ENCODE data around the gene RNF144A.

The RNF144A gene

DNA sequence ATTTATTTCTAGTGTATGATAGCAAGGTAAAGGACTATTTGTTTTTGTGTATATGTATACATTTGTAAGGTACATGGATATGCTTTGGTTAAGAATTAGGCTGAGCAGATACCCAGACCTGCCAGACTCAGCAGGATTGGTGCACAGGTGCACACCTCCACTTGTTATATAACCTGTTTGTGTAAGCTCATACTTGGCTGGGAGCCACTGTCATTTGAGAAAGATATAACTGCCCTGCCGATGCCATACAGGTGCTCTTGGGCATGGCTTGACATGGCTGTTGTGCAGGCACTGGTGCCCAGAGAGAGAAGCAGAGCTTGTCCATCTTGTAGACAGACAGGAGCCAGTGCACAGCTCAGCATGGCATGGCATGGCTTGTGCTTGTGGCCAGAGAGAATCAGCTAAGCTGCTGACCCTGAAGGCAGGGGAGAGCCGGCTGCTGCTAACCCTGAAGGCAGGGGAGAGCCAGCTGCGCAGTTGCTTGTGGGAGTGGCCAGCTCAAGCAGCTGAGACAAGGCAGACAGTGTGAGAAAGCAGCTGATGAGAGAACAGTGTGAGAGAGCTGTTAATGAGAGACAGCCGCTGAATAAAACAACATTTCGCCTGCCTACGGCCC lies 136.5 kb downstream of the RNF144A start:
- no peak overlapping the region for H3K4me3 ChIP-seq (ENCODE audit: low read depth, low read length)
- TF ChIP-seq, protein P1, sequence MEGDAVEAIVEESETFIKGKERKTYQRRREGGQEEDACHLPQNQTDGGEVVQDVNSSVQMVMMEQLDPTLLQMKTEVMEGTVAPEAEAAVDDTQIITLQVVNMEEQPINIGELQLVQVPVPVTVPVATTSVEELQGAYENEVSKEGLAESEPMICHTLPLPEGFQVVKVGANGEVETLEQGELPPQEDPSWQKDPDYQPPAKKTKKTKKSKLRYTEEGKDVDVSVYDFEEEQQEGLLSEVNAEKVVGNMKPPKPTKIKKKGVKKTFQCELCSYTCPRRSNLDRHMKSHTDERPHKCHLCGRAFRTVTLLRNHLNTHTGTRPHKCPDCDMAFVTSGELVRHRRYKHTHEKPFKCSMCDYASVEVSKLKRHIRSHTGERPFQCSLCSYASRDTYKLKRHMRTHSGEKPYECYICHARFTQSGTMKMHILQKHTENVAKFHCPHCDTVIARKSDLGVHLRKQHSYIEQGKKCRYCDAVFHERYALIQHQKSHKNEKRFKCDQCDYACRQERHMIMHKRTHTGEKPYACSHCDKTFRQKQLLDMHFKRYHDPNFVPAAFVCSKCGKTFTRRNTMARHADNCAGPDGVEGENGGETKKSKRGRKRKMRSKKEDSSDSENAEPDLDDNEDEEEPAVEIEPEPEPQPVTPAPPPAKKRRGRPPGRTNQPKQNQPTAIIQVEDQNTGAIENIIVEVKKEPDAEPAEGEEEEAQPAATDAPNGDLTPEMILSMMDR (IDR thresholded peaks at IDR 0.05; ENCODE audit: insufficient read depth, low read depth, low read length, missing control alignments) = no peak
- no peak for DNase-seq (ENCODE audit: low read depth)

DNA sequence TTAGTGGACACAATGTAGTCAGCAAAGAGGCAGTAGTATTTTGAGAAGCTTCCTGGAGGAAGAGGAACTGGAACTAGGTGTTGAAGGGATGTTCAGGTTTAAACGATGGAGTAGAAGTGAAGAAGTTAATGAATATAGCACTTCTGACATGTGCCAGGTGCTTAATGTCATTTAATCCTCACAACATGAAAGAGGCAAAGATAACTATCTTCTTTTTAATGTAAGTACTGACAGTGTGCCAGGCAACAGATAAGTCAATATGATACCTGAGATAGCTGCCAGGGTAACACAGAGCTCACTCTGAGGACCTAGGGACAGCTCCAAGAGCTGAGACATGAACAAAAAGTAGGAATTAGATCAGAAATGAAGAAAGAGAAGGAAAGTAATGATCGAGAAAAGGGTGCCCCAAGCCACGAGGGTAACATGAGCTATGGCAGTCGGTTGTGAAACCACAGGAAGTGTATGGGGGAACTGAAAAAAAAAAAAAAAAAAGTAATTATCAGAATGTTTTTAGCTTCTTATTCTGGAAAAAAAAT lies 140.7 kb downstream of the RNF144A start:
- TF ChIP-seq, protein P1 (IDR thresholded peaks at IDR 0.05; ENCODE audit: insufficient read depth, low read depth, low read length, missing control alignments) = no peak
- DNase-seq (ENCODE audit: low read depth) = peak; percentile 21
- H3K4me3 ChIP-seq (ENCODE audit: low read depth, low read length) = no peak overlapping the region

DNA sequence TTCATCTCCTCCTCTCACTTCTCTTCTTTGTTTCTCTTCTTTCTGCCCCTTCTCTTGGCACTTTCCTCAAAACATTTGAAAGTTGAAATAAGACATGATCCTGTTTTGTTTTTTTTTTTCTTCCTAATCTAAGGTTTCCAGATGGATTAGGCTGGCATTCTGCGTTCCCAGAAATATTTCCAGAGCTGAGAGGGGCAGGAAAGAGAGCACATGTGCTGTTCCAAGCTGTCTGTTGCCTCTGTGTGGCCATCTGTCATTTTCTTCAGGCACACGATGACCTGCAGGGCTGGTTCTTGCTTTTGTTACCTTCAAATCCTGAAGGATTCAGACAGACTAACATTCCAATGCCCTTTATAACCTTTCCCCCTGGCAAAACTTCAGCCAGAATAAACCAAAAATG lies 142.9 kb downstream of the RNF144A start:
- TF ChIP-seq, protein P1 (IDR thresholded peaks at IDR 0.05; ENCODE audit: insufficient read depth, low read depth, low read length, missing control alignments) = no peak
- no peak for DNase-seq (ENCODE audit: low read depth)
- no peak overlapping the region for H3K4me3 ChIP-seq (ENCODE audit: low read depth, low read length)

DNA sequence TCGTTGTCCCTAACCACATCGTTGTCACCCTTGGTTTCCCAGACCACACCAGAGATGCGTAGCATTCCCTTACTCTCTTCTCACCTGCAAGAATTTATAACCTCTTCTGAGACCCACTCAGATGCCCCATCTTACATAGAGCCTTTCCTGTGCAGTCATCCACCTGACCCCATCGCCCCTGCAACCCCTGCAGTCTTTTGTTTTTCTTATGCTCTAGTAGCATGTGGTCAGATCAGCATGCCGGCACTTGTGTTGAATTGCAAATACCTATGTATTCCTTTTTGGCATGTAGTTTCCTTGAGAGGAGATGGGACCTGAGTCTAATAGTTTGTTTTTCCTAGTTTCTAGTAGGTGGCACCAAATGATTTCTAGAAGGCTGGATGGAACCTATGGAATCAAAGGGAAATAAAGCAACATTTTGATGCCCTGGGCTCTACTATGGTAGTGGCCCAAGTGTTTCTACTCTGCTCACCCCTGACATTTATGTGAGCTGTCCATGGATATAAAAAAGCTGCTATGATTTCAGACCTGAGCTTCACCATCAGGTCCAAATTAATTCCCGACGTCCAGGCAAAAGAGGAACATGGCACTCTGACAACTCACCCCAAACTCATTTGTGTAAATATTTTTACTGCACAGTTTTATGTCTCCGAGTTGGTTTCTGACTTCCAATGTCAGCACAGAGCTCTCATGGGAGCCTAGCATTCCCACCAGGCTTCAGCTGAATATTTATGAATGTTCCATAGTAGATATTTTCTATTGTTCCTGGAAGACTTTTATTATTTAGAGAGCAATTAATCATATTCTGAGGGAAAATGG lies 143.6 kb downstream of the RNF144A start:
- TF ChIP-seq, protein P1 (IDR thresholded peaks at IDR 0.05; ENCODE audit: insufficient read depth, low read depth, low read length, missing control alignments) = no peak
- H3K4me3 ChIP-seq (ENCODE audit: low read depth, low read length) = no peak overlapping the region
- no peak for DNase-seq (ENCODE audit: low read depth)

DNA sequence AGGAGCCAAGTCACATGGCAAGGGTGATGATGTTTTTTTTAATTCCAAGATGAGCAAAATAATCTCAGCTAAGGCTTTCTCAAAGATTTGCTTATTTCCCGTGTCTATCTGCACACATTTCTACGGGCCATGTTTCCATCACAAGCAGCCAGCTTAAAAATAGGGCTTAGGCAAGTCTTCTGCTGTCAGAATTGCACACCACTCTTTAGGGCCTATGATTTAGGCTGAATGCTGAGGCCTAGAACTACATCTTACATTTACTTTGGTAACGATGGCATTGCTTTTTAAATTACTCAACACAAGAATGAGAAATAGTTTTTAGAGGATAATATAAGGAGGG lies 144.2 kb downstream of the RNF144A start:
- TF ChIP-seq, protein P1 (IDR thresholded peaks at IDR 0.05; ENCODE audit: insufficient read depth, low read depth, low read length, missing control alignments) = no peak
- DNase-seq (ENCODE audit: low read depth) = no peak

DNA sequence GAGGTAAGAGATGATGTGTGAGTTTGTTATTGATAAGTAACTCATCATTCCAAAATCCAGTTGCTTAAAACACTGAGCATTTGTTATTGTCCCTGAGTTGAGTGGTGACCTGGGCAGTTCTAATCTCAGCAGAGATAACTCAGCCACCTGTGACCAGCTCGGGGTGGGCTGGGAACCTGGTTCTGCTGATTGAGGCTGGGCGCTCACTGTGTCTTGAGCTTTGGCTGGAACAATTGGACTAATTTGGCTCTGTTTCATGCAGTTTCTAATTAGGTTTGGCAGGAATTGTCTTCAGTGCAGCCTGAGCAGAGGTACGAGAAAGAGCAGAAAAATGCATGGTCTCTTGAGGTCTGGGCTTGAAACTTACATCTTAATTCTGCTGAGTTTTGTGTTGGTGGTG lies 144.7 kb downstream of the RNF144A start:
- no peak overlapping the region for H3K4me3 ChIP-seq (ENCODE audit: low read depth, low read length)
- TF ChIP-seq, protein P1 (IDR thresholded peaks at IDR 0.05; ENCODE audit: insufficient read depth, low read depth, low read length, missing control alignments) = no peak
- DNase-seq (ENCODE audit: low read depth) = no peak

More for the DNA sequence above, 144.2 kb downstream of the RNF144A start:
- no peak overlapping the region for H3K4me3 ChIP-seq (ENCODE audit: low read depth, low read length)

Data from GM12865 (cell line).